Choroid plexus epithelial cell (primary cell): ENCODE results near the gene C16orf78.

Source experiments
- DNase-seq: peaks from one replicate; pipeline ENCODE4 v3.0.0-alpha.2; 2010; ENCODE audit warnings: low read depth
- H3K4me3 ChIP-seq: 2 replicates; pipeline ENCODE4 v1.5.1; 2011; ENCODE audit warnings: low read depth, mild to moderate bottlenecking, control low read depth, low read length, moderate library complexity
- CTCF ChIP-seq: conservative IDR thresholded peaks from 2 replicates; pipeline ENCODE4 v1.5.1; 2011; ENCODE audit warnings: low read depth, mild to moderate bottlenecking, control low read depth, inconsistent platforms, low read length, moderate library complexity

The C16orf78 gene

GRCh38 chr16:49335828-49336227 is 37.8 kb upstream of the C16orf78 start:
- TF ChIP-seq CTCF = no peak
- DNase-seq = no peak
- no peak overlapping the region for H3K4me3 ChIP-seq

- no peak for TF ChIP-seq CTCF
- H3K4me3 ChIP-seq = no peak overlapping the region
- no peak for DNase-seq
These were observed 37.0 kb upstream of the C16orf78 start for GRCh38 chr16:49336581-49336980.

DNA sequence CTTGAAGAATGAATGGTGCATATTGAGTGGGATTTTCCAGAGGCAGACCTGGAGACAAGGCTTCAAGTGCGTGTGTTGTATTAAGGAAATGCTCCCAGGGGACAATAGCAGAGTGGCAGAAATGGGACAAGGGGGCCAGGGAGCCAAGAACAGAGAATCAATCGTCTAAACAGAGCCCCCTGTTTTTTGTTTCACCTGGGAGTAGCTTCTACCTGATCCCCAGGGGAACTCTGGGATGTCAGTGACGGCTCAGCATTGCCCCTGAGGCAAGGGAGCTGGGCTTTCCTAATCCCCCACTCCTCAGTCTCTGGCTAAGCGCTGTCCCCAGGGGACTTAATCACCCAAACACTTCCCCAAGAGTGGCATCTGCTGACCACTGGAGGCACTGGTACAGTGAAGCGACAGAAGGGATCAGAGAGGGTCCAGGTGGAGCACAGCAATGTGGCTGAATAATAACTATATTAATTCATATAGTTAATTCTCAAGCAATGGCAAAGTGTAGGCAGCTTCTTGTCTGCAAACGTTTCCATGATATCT is 35.7 kb upstream of the C16orf78 start:
- H3K4me3 ChIP-seq = no peak overlapping the region
- no peak for DNase-seq
- no peak for TF ChIP-seq CTCF

DNA sequence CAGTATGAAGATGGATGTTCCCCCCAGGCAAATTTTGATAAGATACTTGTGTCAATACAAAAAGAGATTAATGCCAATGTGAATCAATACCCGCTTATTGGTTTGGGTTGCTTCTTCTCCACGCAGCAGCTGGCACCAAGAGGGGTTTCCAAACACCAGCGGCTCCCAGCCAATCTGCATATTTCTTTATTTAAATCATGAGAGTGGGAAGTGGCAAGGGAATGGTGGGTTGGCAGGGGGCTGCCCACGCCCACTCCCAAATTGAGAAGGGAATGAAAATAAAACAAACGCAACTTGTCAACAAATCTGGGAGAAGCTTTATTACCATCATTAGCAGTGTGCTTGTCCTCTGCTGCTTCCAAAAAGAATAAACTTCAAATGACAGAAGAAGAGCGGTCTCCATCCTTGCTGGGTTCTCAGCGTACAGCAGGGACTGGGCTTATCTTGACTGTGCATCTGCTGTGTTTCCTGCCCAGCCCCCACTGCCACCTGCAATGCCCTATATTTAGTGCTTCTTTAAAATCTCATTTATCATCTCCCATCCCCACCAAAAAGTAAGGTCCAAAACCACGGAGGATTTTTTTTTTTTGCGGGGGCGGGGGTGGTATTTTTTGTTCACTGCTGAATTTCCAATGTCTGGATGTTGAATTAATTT is 34.9 kb upstream of the C16orf78 start:
- no peak for TF ChIP-seq CTCF
- H3K4me3 ChIP-seq = no peak overlapping the region
- no peak for DNase-seq

DNA sequence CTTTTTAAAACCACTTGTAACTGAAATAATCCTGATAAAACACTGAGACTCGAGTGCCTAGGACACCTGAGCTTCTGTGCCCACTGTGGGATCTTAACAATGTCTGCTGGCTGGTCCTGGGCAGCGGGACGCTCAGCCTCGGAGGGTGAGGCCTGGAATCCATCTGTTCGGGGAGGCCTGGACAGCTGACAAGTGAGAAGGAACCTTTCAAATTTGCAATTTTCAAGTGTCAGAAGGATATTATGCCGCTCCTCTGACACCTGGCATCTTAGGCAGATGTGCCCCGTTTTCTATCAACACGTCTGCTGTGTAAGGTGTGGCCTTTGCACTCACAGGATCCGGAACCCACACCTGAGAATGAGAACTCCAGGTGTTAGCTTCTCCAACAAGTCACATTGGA is 33.1 kb upstream of the C16orf78 start:
- H3K4me3 ChIP-seq = no peak overlapping the region
- TF ChIP-seq CTCF = no peak
- no peak for DNase-seq

DNA sequence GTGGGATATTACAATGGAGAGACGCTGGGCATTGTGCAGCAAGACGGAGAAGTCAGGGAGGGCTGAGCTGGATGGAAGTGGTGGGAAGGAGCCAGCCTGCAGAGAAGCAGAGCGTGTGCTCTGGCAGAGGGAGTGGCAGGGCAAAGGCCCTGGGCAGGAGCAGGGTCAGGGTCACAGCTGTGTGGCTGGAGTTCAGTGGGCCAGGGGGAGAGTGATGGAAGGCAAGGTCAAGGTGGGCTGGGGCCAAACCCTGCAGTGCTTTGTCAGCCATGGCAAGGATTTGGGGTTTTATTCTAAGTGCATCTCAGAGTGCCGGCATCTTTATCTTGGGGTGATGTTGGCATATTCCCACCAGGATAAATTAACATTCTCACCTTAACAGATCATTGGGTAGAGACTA is 31.9 kb upstream of the C16orf78 start:
- TF ChIP-seq CTCF = no peak
- no peak for DNase-seq

DNA sequence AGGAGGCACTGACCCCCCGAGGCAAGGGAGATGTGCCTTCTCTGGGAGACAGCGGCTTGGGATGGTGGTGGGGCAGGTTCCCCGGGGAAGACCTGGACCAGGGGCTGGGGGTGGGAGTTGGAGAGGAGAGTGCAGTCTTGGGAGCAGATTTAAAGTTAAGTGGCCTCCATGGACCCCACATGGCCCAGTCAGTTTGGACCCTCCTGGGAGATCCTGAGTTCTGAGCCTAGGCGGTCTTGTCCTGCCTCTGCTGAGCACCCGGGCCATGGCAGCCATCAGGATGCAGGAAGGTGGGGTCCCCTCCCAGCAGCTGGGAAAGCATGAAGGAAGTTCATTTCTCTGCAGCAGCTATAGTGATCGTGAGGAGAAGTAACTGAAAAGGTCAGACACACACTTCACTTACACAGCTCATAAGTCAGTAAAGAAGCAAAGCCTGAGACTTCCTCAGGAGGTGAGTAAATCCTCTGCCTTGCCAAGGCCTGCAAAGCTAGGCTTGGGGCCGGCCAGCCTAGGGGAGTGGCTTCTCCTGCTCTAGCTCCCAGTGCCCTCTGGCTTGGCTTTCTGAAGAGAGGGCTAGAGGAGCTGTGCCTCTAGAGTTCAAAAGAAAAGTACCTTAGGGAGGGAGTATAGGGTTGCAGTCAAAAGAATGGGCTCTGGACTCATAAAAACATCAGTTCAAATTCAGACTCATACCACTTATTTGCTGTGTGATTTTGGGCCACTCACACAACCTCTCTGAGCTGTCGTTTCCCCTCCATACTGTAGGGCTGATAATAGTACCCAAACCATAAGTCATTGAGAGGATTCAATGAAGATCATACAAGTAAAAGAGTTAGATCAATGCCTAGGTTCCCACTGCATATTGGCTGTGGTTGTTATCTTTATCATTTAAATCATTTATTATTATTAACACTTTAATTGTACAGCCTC is 31.0 kb upstream of the C16orf78 start:
- TF ChIP-seq CTCF = no peak
- DNase-seq = no peak

More for the DNA sequence above, 31.9 kb upstream of the C16orf78 start:
- no peak overlapping the region for H3K4me3 ChIP-seq

More for the DNA sequence above, 31.0 kb upstream of the C16orf78 start:
- H3K4me3 ChIP-seq = no peak overlapping the region
